Measurements from ENCODE around the gene PDIA2. TPM values are rescaled to one million over a fixed set of nuclear protein-coding genes. Genes with fewer than 3 reads are reported as not detected.
A peak's percentile ranks its signal among the peaks of the same experiment; 100 is the strongest.

PDIA2 gene, protein sequence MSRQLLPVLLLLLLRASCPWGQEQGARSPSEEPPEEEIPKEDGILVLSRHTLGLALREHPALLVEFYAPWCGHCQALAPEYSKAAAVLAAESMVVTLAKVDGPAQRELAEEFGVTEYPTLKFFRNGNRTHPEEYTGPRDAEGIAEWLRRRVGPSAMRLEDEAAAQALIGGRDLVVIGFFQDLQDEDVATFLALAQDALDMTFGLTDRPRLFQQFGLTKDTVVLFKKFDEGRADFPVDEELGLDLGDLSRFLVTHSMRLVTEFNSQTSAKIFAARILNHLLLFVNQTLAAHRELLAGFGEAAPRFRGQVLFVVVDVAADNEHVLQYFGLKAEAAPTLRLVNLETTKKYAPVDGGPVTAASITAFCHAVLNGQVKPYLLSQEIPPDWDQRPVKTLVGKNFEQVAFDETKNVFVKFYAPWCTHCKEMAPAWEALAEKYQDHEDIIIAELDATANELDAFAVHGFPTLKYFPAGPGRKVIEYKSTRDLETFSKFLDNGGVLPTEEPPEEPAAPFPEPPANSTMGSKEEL
- total RNA-seq (2014; rRNA removed) = not detected in 2 replicates
- Bru-seq, nascent RNA = percentile 12 among the genes with signal in this experiment
- percentile 30 among the genes with signal in this experiment for BruChase-seq, experiment 1, labeled RNA remaining after a 6-hour chase
- percentile 14 among the genes with signal in this experiment for BruChase-seq, experiment 2, labeled RNA remaining after a 2-hour chase
- long read RNA-seq = 0 reads

DNA sequence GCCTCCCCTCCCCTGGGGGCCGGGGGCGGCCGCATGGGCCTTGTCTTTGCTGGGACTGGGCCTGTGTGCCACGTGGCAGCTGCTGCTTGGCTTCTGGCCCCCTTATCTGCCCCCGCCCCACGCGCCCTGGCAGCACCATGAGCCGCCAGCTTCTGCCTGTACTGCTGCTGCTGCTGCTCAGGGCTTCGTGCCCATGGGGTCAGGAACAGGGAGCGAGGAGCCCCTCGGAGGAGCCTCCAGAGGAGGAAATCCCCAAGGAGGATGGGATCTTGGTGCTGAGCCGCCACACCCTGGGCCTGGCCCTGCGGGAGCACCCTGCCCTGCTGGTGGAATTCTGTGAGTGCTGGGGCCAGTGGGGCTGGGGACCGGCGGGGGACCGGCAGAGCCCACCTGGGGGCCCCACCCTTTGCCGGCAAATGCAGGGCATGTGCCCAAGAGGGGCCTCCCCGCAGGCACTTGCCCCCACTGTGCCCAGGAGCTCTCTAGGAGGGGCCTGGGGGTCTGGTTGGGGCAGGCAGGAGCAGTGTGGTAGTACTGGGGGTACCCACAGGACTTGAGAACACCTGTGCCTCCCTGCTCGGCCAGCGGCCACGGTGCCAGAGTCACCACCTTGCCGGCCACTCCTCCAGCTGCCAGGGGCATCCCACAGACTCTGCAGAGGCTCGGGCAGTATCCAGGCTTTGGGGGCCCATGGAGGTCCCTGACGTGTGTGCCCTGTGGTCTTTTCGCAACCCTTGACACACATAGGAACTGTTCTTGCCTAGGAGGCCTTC, at the start of gene PDIA2:
PDIA2 (plus strand) TSS at position 132 of the 773 bp plus-strand sequence; CDS start at position 138, 6 bp downstream.
- TF ChIP-seq, protein P1, sequence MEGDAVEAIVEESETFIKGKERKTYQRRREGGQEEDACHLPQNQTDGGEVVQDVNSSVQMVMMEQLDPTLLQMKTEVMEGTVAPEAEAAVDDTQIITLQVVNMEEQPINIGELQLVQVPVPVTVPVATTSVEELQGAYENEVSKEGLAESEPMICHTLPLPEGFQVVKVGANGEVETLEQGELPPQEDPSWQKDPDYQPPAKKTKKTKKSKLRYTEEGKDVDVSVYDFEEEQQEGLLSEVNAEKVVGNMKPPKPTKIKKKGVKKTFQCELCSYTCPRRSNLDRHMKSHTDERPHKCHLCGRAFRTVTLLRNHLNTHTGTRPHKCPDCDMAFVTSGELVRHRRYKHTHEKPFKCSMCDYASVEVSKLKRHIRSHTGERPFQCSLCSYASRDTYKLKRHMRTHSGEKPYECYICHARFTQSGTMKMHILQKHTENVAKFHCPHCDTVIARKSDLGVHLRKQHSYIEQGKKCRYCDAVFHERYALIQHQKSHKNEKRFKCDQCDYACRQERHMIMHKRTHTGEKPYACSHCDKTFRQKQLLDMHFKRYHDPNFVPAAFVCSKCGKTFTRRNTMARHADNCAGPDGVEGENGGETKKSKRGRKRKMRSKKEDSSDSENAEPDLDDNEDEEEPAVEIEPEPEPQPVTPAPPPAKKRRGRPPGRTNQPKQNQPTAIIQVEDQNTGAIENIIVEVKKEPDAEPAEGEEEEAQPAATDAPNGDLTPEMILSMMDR (conservative IDR thresholded peaks at IDR 0.05; ENCODE audit: low read depth, low read length) = no peak
- TF ChIP-seq EZH2 (IDR thresholded peaks at IDR 0.05; ENCODE audit: low read length, unreplicated experiment) = no peak
- no peak within 1 kb of the TSS for H3K4me2 ChIP-seq (ENCODE audit: low read length)
- H4K20me1 ChIP-seq (ENCODE audit: low read length) = no peaks in the 10 kb centered on the region
- ChIA-PET CTCF (no interaction called here), POLR2A (ENCODE audit: unreplicated experiment) (no interaction called here)
- H3K9me3 ChIP-seq (ENCODE audit: low read length) = no peaks in the 10 kb centered on the region
- intact Hi-C loops (cut with micrococcal nuclease) = no loop called here
- no peak within 1 kb of the TSS for H3K9ac ChIP-seq (ENCODE audit: low read length)
- H3F3A ChIP-seq (ENCODE audit: low read length, unreplicated experiment) = no peaks in the 10 kb centered on the region
- no peaks in the 10 kb centered on the region for H3K4me1 ChIP-seq (ENCODE audit: insufficient read depth, low read length)
- ATAC-seq (no peak), DNase-seq (no peak)
- peaks cover 11% of the 10 kb centered on the region for H3K27me3 ChIP-seq (ENCODE audit: low read length)
- no peak within 1 kb of the TSS for H3K27ac ChIP-seq (ENCODE audit: low read length)
- no peak within 1 kb of the TSS for H3K4me3 ChIP-seq (ENCODE audit: low read length)
- H3K9me2 ChIP-seq (replicated peaks; ENCODE audit: low read length) = no peaks in the 10 kb centered on the region
- no peaks in the 10 kb centered on the region; the same call in 1 of the 2 replicates for H3K36me3 ChIP-seq (ENCODE audit: low read depth, low read length)
- no peaks in the 10 kb centered on the region for H3K79me2 ChIP-seq (ENCODE audit: low read length)
- no TSS peak for BruUV-seq (replicated peaks)
- H2AFZ ChIP-seq (ENCODE audit: low read length) = no peak within 1 kb of the TSS

DNA sequence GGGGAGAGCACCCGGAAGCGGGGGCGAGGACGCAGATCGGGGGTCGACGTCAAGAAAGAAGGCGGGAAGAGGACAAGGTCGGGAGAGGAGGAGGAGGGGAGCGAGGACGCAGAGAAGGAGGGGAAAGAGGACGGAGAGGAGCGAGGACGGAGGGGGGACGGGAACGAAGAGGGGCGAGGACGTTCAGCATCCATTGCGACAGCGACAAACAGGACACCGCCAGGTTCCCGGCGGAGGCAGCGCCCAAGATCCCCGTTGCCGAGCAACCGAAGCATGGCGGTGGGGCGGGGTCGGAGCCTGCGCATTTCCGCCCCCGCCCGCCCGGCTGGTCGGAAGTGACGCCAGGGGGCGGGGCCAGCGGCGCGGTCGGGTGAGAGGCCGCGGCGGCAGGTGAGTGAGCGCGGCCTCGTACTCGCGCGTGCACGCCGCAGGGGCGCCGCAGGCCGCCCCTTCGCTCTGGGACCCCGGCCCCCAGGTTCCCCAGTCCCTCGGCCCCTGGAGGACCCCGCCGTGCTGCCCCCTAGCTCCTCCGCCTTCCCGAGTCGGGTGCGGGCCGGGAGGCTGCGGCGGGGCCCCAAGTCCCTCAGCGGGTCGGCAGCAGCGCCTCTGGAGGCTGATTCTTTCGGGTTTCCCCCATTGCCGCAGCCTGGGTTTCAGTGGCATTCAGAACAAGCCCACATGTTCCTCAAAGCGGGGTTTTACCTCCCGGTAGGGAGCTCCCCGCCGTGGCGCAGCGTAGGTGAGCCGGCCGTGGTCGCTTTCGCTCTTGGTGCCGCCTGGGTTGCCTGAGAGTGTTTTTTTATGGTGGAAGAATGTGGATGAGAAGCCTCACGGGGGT, 48.3 kb upstream of the PDIA2 start, which contains the start of gene FAM234A:
FAM234A (plus strand) TSS at position 354 of the 838 bp plus-strand sequence. CDS start 19,593 bp downstream, outside the sequence.
- H3K27me3 ChIP-seq (ENCODE audit: low read length) = no peaks in the 10 kb centered on the region
- H3K36me3 ChIP-seq (ENCODE audit: low read depth, low read length) = no peaks in the 10 kb centered on the region
- no peaks in the 10 kb centered on the region for H4K20me1 ChIP-seq (ENCODE audit: low read length)
- no peaks in the 10 kb centered on the region for H3K4me1 ChIP-seq (ENCODE audit: insufficient read depth, low read length)
- intact Hi-C loops (cut with micrococcal nuclease) = no loop called here
- H3F3A ChIP-seq (ENCODE audit: low read length, unreplicated experiment) = no peaks in the 10 kb centered on the region
- TF ChIP-seq, protein P1 (conservative IDR thresholded peaks at IDR 0.05; ENCODE audit: low read depth, low read length) = peak; percentile 35
- no peak for TF ChIP-seq EZH2 (IDR thresholded peaks at IDR 0.05; ENCODE audit: low read length, unreplicated experiment)
- no peaks in the 10 kb centered on the region for H3K9me3 ChIP-seq (ENCODE audit: low read length)
- peak within 1 kb of the TSS; percentile 82 for H2AFZ ChIP-seq (ENCODE audit: low read length)
- H3K27ac ChIP-seq (ENCODE audit: low read length) = peak within 1 kb of the TSS; percentile 89
- H3K9me2 ChIP-seq (replicated peaks; ENCODE audit: low read length) = no peaks in the 10 kb centered on the region
- ChIA-PET POLR2A (ENCODE audit: unreplicated experiment) (interaction anchor here (0.6 to 0.7 kb wide), 2 partner anchors 118 to 128 kb away, joined by 3 to 36 read pairs; no protein-coding TSS in a partner anchor), CTCF (interaction anchor here (0.7 kb wide), 2 partner anchors 39 to 190 kb away, joined by 3 to 6 read pairs; no protein-coding TSS in a partner anchor)
- H3K4me2 ChIP-seq (ENCODE audit: low read length) = peak within 1 kb of the TSS; percentile 93
- H3K4me3 ChIP-seq (ENCODE audit: low read length) = peak within 1 kb of the TSS; percentile 95
- H3K79me2 ChIP-seq (ENCODE audit: low read length) = no peaks in the 10 kb centered on the region
- ATAC-seq (peak; percentile 85), DNase-seq (peak; percentile 91)
- H3K9ac ChIP-seq (ENCODE audit: low read length) = peak within 1 kb of the TSS; percentile 97
- BruUV-seq (replicated peaks) = no TSS peak

Data from PC-3 (cell line).